H9 (cell line): ENCODE measurements around the gene HOXD13. TPM values are rescaled to one million over a fixed set of nuclear protein-coding genes. Genes with fewer than 3 reads are reported as not detected.

Experiments used
- DNase-seq: peaks from one replicate; pipeline ENCODE4 v3.0.0-alpha.2; 2017
- H2AFZ ChIP-seq: one replicate; pipeline ENCODE4 v1.6.1; 2013; ENCODE audit warnings: mild to moderate bottlenecking, low read length, control low read depth, moderate library complexity
- H2AK5ac ChIP-seq: 2 replicates; pipeline ENCODE4 v1.6.1; 2013; ENCODE audit warnings: low read length, control low read depth, mixed read lengths; ENCODE audit not compliant: insufficient read length
- H2BK120ac ChIP-seq: one replicate; pipeline ENCODE4 v1.6.1; 2013; ENCODE audit warnings: low read depth, mild to moderate bottlenecking, low read length, control low read depth, inconsistent platforms; ENCODE audit not compliant: poor library complexity, severe bottlenecking
- H2BK12ac ChIP-seq: 2 replicates; pipeline ENCODE4 v1.6.1; 2013; ENCODE audit warnings: low read length, control low read depth, mixed read lengths, low read depth; ENCODE audit not compliant: insufficient read length
- H2BK15ac ChIP-seq: 2 replicates; pipeline ENCODE4 v1.6.1; 2013; ENCODE audit warnings: low read depth, low read length, control low read depth
- H2BK20ac ChIP-seq: one replicate; pipeline ENCODE4 v1.6.1; 2013; ENCODE audit warnings: low read depth, mild to moderate bottlenecking, low read length, control low read depth, inconsistent platforms; ENCODE audit not compliant: poor library complexity, severe bottlenecking
- H2BK5ac ChIP-seq: 2 replicates; pipeline ENCODE4 v1.6.1; 2013; ENCODE audit warnings: low read length, control low read depth, mixed read lengths; ENCODE audit not compliant: insufficient read length
- H3K14ac ChIP-seq: 2 replicates; pipeline ENCODE4 v1.6.1; 2013; ENCODE audit warnings: low read length, control low read depth; ENCODE audit not compliant: insufficient read depth
- H3K18ac ChIP-seq: 2 replicates; pipeline ENCODE4 v1.6.1; 2013; ENCODE audit warnings: low read depth, mild to moderate bottlenecking, mixed read lengths, low read length, control low read depth; ENCODE audit not compliant: insufficient read length
- H3K23ac ChIP-seq: 2 replicates; pipeline ENCODE4 v1.6.1; 2013; ENCODE audit warnings: low read length, control low read depth, mixed read lengths, low read depth; ENCODE audit not compliant: insufficient read length
- H3K23me2 ChIP-seq: 2 replicates; pipeline ENCODE4 v1.6.1; 2013; ENCODE audit warnings: low read depth, mild to moderate bottlenecking, mixed read lengths, low read length, control low read depth; ENCODE audit not compliant: insufficient read length, poor library complexity, severe bottlenecking
- H3K27ac ChIP-seq: 2 replicates; pipeline ENCODE4 v1.5.1; 2013; ENCODE audit warnings: low read length, control low read depth, mixed read lengths, low read depth; ENCODE audit not compliant: insufficient read length
- H3K27me3 ChIP-seq: 2 replicates; pipeline ENCODE4 v1.6.1; 2013; ENCODE audit warnings: low read length, control low read depth, inconsistent platforms; ENCODE audit not compliant: insufficient read depth
- H3K4ac ChIP-seq: 2 replicates; pipeline ENCODE4 v1.6.1; 2013; ENCODE audit warnings: low read depth, mild to moderate bottlenecking, control low read depth, inconsistent platforms, low read length, moderate library complexity
- H3K4me1 ChIP-seq: 2 replicates; pipeline ENCODE4 v1.6.1; 2013; ENCODE audit warnings: low read length, control low read depth, inconsistent platforms; ENCODE audit not compliant: insufficient read depth
- H3K4me2 ChIP-seq: 2 replicates; pipeline ENCODE4 v1.6.1; 2013; ENCODE audit warnings: low read length, control low read depth, mixed read lengths; ENCODE audit not compliant: insufficient read length, insufficient read depth
- H3K56ac ChIP-seq: 2 replicates; pipeline ENCODE4 v1.6.1; 2013; ENCODE audit warnings: low read depth, mild to moderate bottlenecking, mixed read lengths, low read length, control low read depth; ENCODE audit not compliant: insufficient read length
- H3K79me1 ChIP-seq: 2 replicates; pipeline ENCODE4 v1.6.1; 2013; ENCODE audit warnings: low read depth, mild to moderate bottlenecking, moderate library complexity, low read length, control low read depth, inconsistent platforms; ENCODE audit not compliant: insufficient read depth, poor library complexity, severe bottlenecking
- H3K79me2 ChIP-seq: 2 replicates; pipeline ENCODE4 v1.6.1; 2013; ENCODE audit warnings: low read length, control low read depth, inconsistent platforms; ENCODE audit not compliant: insufficient read depth
- H3K9ac ChIP-seq: 2 replicates; pipeline ENCODE4 v1.6.1; 2013; ENCODE audit warnings: low read length, control low read depth, mixed read lengths; ENCODE audit not compliant: insufficient read length; ENCODE audit errors: extremely low read depth
- H3K9me3 ChIP-seq: one replicate; pipeline ENCODE4 v1.6.1; 2013; ENCODE audit warnings: low read depth, low read length, inconsistent platforms; ENCODE audit not compliant: control insufficient read depth
- H3T11ph ChIP-seq: one replicate; pipeline ENCODE4 v1.6.1; 2013; ENCODE audit warnings: mild to moderate bottlenecking, low read length, control low read depth, inconsistent platforms
- H4K20me1 ChIP-seq: one replicate; pipeline ENCODE4 v1.6.1; 2013; ENCODE audit not compliant: control insufficient read depth, insufficient read length, insufficient read depth
- H4K5ac ChIP-seq: 2 replicates; pipeline ENCODE4 v1.6.1; 2013; ENCODE audit warnings: low read depth, mild to moderate bottlenecking, mixed read lengths, low read length, control low read depth; ENCODE audit not compliant: insufficient read length
- H4K8ac ChIP-seq: replicated peaks from 2 replicates; pipeline ENCODE4 v1.6.1; 2013; ENCODE audit warnings: low read length, control low read depth, mixed read lengths, low read depth; ENCODE audit not compliant: insufficient read length
- H4K91ac ChIP-seq: 2 replicates; pipeline ENCODE4 v1.6.1; 2013; ENCODE audit warnings: low read depth, mild to moderate bottlenecking, moderate library complexity, mixed read lengths, low read length, control low read depth; ENCODE audit not compliant: insufficient read length
- H3K27ac Mint-ChIP-seq, 3 experiments: 2 replicates in 2 of 3; 3 replicates in 1 of 3; pipeline ENCODE4 v1.8.0; 2020 to 2021; ENCODE audit warnings: mixed read lengths in 3 of 3, mild to moderate bottlenecking in 1 of 3, moderate library complexity in 1 of 3
- H3K27me3 Mint-ChIP-seq: 2 replicates; pipeline ENCODE4 v1.8.0; 2021; ENCODE audit warnings: low read depth, mild to moderate bottlenecking, moderate library complexity, mixed read lengths
- H3K36me3 Mint-ChIP-seq, 3 experiments: 2 replicates in 2 of 3; 3 replicates in 1 of 3; pipeline ENCODE4 v1.8.0; 2020 to 2021; ENCODE audit warnings: low read depth in 3 of 3, mixed read lengths in 3 of 3; ENCODE audit not compliant: insufficient read depth in 1 of 3
- H3K4me1 Mint-ChIP-seq, 2 experiments: 2 replicates each; pipeline ENCODE4 v1.8.0; 2020; ENCODE audit warnings: mixed read lengths in 2 of 2
- H3K4me3 Mint-ChIP-seq, 2 experiments: 2 replicates in 1 of 2; 3 replicates in 1 of 2; pipeline ENCODE4 v1.8.0; 2020 to 2021; ENCODE audit warnings: mild to moderate bottlenecking in 2 of 2, mixed read lengths in 2 of 2, moderate library complexity in 1 of 2
- H3K9me3 Mint-ChIP-seq, 2 experiments: 2 replicates in 1 of 2; 3 replicates in 1 of 2; pipeline ENCODE4 v1.8.0; 2020; ENCODE audit warnings: mild to moderate bottlenecking in 2 of 2, mixed read lengths in 2 of 2, moderate library complexity in 1 of 2
- WGBS: extraction: QIAGEN DNeasy Blood & Tissue Kit; methylation state at CpG from one replicate; pipeline ENCODE4 v1.1.7; 2013; ENCODE audit warnings: missing lambda C conversion rate, low lambda C conversion rate, mixed read lengths; ENCODE audit not compliant: insufficient read length; ENCODE audit errors: extremely low coverage; 5-methylcytosine and 5-hydroxymethylcytosine counted together
- total RNA-seq: library from RNA; stranded (reverse); gene quantifications from 2 replicates; pipeline ENCODE4 v1.2.1, GENCODE V29; 2021
- TF ChIP-seq, protein P1 (sequence below): fragments of 200-600 bp; sonication (generic); conservative IDR thresholded peaks from 3 replicates; pipeline ENCODE4 v1.8.0; 2021; ENCODE audit warnings: antibody characterized with exemption, mild to moderate bottlenecking

HOXD13 gene
- total RNA-seq, 1 experiment from 2014 or later, result not detected

- Histone ChIP-seq H4K5ac (no peak overlapping the region), H3K27ac (no peak overlapping the region), H3K14ac (no peak overlapping the region), H3K56ac (no peak overlapping the region), H3K9ac (no peak overlapping the region), H2BK15ac (no peak overlapping the region), H3K4me1 (no peaks in the 10 kb centered on the region), H4K20me1 (no peaks in the 10 kb centered on the region), H3K4me2 (no peak overlapping the region), H3K79me2 (no peaks in the 10 kb centered on the region), H4K8ac (no peak overlapping the region), H3K23me2 (no peaks in the 10 kb centered on the region), H3T11ph (no peak overlapping the region), H4K91ac (no peak overlapping the region), H2AFZ (no peak overlapping the region), H3K18ac (no peak overlapping the region), H3K79me1 (no peaks in the 10 kb centered on the region), H3K27me3 (peaks cover 100% of the 10 kb centered on the region), H2BK12ac (no peak overlapping the region), H2BK5ac (no peak overlapping the region), H2BK20ac (no peak overlapping the region), H3K23ac (no peak overlapping the region), H3K4ac (no peak overlapping the region), H3K9me3 (no peaks in the 10 kb centered on the region), H2AK5ac (no peak overlapping the region), H2BK120ac (no peak overlapping the region)
- Mint-ChIP-seq H3K4me1 (peaks cover 14 to 39% of the 10 kb centered on the region in 2 experiments), H3K9me3 (peaks cover 5 to 13% of the 10 kb centered on the region in 2 experiments), H3K27me3 (peaks cover 100% of the 10 kb centered on the region), H3K36me3 (no peaks in the 10 kb centered on the region), H3K27ac (no peak overlapping the region), H3K4me3 (peak overlapping the region in 1 of 2 experiments; percentile 68; a peak in 3 of 5 replicates)
- peak; percentile 63 for DNase-seq
- TF ChIP-seq, protein P1, sequence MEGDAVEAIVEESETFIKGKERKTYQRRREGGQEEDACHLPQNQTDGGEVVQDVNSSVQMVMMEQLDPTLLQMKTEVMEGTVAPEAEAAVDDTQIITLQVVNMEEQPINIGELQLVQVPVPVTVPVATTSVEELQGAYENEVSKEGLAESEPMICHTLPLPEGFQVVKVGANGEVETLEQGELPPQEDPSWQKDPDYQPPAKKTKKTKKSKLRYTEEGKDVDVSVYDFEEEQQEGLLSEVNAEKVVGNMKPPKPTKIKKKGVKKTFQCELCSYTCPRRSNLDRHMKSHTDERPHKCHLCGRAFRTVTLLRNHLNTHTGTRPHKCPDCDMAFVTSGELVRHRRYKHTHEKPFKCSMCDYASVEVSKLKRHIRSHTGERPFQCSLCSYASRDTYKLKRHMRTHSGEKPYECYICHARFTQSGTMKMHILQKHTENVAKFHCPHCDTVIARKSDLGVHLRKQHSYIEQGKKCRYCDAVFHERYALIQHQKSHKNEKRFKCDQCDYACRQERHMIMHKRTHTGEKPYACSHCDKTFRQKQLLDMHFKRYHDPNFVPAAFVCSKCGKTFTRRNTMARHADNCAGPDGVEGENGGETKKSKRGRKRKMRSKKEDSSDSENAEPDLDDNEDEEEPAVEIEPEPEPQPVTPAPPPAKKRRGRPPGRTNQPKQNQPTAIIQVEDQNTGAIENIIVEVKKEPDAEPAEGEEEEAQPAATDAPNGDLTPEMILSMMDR, result no peak
- no CpG with 5 or more reads among the region's 40 CpGs for WGBS
Observed at GRCh38 chr2:176085120-176085788, 7.3 kb upstream of the HOXD13 start.
